Measurements from ENCODE around the gene SEMA5B. TPM values are rescaled to one million over a fixed set of nuclear protein-coding genes. Genes with fewer than 3 reads are reported as not detected.

Gene SEMA5B
- total RNA-seq, 1 donor from 2014 or later = 1.1 TPM

GRCh38 chr3:122966045-122966444 is 61.5 kb downstream of the SEMA5B start:
- DNase-seq (ENCODE audit: low spot score) = no peak
- H3K4me1 Mint-ChIP-seq (ENCODE audit: unreplicated experiment) = peaks cover 10% of the 10 kb centered on the region
- no peak overlapping the region for H3K4me3 Mint-ChIP-seq (ENCODE audit: unreplicated experiment)
- TF ChIP-seq CTCF (IDR thresholded peaks at IDR 0.05; ENCODE audit: unreplicated experiment) = no peak
- no peaks in the 10 kb centered on the region for H3K36me3 Mint-ChIP-seq (ENCODE audit: low read depth, unreplicated experiment)
- peaks cover 3% of the 10 kb centered on the region for H3K27me3 Mint-ChIP-seq (ENCODE audit: unreplicated experiment)
- H3K27ac Mint-ChIP-seq (ENCODE audit: unreplicated experiment) = no peak overlapping the region
- no peaks in the 10 kb centered on the region for H3K9me3 Mint-ChIP-seq (ENCODE audit: unreplicated experiment)

GRCh38 chr3:122964811-122965210 is 62.8 kb downstream of the SEMA5B start:
- H3K4me3 Mint-ChIP-seq (ENCODE audit: unreplicated experiment) = no peak overlapping the region

GRCh38 chr3:122962149-122962548 is 65.4 kb downstream of the SEMA5B start:
- Mint-ChIP-seq H3K36me3 (ENCODE audit: low read depth, unreplicated experiment) (no peaks in the 10 kb centered on the region), H3K27ac (ENCODE audit: unreplicated experiment) (no peak overlapping the region), H3K4me1 (ENCODE audit: unreplicated experiment) (peaks cover 8% of the 10 kb centered on the region), H3K27me3 (ENCODE audit: unreplicated experiment) (peaks cover 3% of the 10 kb centered on the region), H3K4me3 (ENCODE audit: unreplicated experiment) (no peak overlapping the region), H3K9me3 (ENCODE audit: unreplicated experiment) (no peaks in the 10 kb centered on the region)
- TF ChIP-seq CTCF (IDR thresholded peaks at IDR 0.05; ENCODE audit: unreplicated experiment) = no peak
- no peak for DNase-seq (ENCODE audit: low spot score)

More at GRCh38 chr3:122964811-122965210, 62.8 kb downstream of the SEMA5B start:
- Mint-ChIP-seq H3K27me3 (ENCODE audit: unreplicated experiment) (peaks cover 3% of the 10 kb centered on the region), H3K9me3 (ENCODE audit: unreplicated experiment) (no peaks in the 10 kb centered on the region), H3K36me3 (ENCODE audit: low read depth, unreplicated experiment) (no peaks in the 10 kb centered on the region), H3K4me1 (ENCODE audit: unreplicated experiment) (peaks cover 10% of the 10 kb centered on the region), H3K27ac (ENCODE audit: unreplicated experiment) (no peak overlapping the region)
- DNase-seq (ENCODE audit: low spot score) = no peak
- TF ChIP-seq CTCF (IDR thresholded peaks at IDR 0.05; ENCODE audit: unreplicated experiment) = no peak

GRCh38 chr3:122961146-122961545 is 66.4 kb downstream of the SEMA5B start:
- no peak overlapping the region for H3K4me3 Mint-ChIP-seq (ENCODE audit: unreplicated experiment)
- H3K9me3 Mint-ChIP-seq (ENCODE audit: unreplicated experiment) = no peaks in the 10 kb centered on the region
- peaks cover 3% of the 10 kb centered on the region for H3K27me3 Mint-ChIP-seq (ENCODE audit: unreplicated experiment)
- no peak for TF ChIP-seq CTCF (IDR thresholded peaks at IDR 0.05; ENCODE audit: unreplicated experiment)
- no peak overlapping the region for H3K27ac Mint-ChIP-seq (ENCODE audit: unreplicated experiment)
- no peaks in the 10 kb centered on the region for H3K36me3 Mint-ChIP-seq (ENCODE audit: low read depth, unreplicated experiment)
- no peak for DNase-seq (ENCODE audit: low spot score)
- peaks cover 8% of the 10 kb centered on the region for H3K4me1 Mint-ChIP-seq (ENCODE audit: unreplicated experiment)

GRCh38 chr3:122960652-122961051 is 66.9 kb downstream of the SEMA5B start:
- no peak for DNase-seq (ENCODE audit: low spot score)
- peaks cover 8% of the 10 kb centered on the region for H3K4me1 Mint-ChIP-seq (ENCODE audit: unreplicated experiment)
- H3K27ac Mint-ChIP-seq (ENCODE audit: unreplicated experiment) = no peak overlapping the region
- H3K4me3 Mint-ChIP-seq (ENCODE audit: unreplicated experiment) = no peak overlapping the region
- no peaks in the 10 kb centered on the region for H3K9me3 Mint-ChIP-seq (ENCODE audit: unreplicated experiment)
- no peak for TF ChIP-seq CTCF (IDR thresholded peaks at IDR 0.05; ENCODE audit: unreplicated experiment)
- no peaks in the 10 kb centered on the region for H3K36me3 Mint-ChIP-seq (ENCODE audit: low read depth, unreplicated experiment)
- H3K27me3 Mint-ChIP-seq (ENCODE audit: unreplicated experiment) = peaks cover 3% of the 10 kb centered on the region
